ENCODE results near the gene AFMID. TPM values are rescaled to one million over a fixed set of nuclear protein-coding genes. Genes with fewer than 3 reads are reported as not detected.

The AFMID gene
- total RNA-seq, 1 experiment from 2014 or later, result 30.8 TPM

GRCh38 chr17:78249818-78250806 lies 63.0 kb downstream of the AFMID start:
- Mint-ChIP-seq H3K9me3 (ENCODE audit: low read depth, unreplicated experiment) (no peaks in the 10 kb centered on the region), H3K36me3 (ENCODE audit: insufficient read depth, unreplicated experiment) (peaks cover 18% of the 10 kb centered on the region), H3K27ac (ENCODE audit: unreplicated experiment) (no peak overlapping the region), H3K4me3 (ENCODE audit: low read depth, unreplicated experiment) (no peak overlapping the region), H3K4me1 (ENCODE audit: low read depth, unreplicated experiment) (peaks cover 15% of the 10 kb centered on the region), H3K27me3 (ENCODE audit: unreplicated experiment) (peaks cover 10% of the 10 kb centered on the region)
- intact Hi-C loops (cut with micrococcal nuclease; ENCODE audit: unreplicated experiment), result loop anchor here (2.0 kb wide), 3 partner anchors 137 to 173 kb away; no protein-coding TSS in a partner anchor
- TF ChIP-seq CTCF (IDR thresholded peaks at IDR 0.05; ENCODE audit: unreplicated experiment), result no peak
- no peak for DNase-seq
- CTCF ChIA-PET, result interaction anchor here (1.1 to 3.6 kb wide), 12 partner anchors 10 to 209 kb away, joined by 3 to 33 read pairs (median 5); partner anchors contain the start of genes AFMID, SOCS3 and TK1
- BruUV-seq (replicated peaks), result no TSS peak

- Mint-ChIP-seq H3K27me3 (ENCODE audit: unreplicated experiment) (peaks cover 10% of the 10 kb centered on the region), H3K4me1 (ENCODE audit: low read depth, unreplicated experiment) (peaks cover 15% of the 10 kb centered on the region), H3K4me3 (ENCODE audit: low read depth, unreplicated experiment) (no peak overlapping the region), H3K36me3 (ENCODE audit: insufficient read depth, unreplicated experiment) (peaks cover 18% of the 10 kb centered on the region), H3K9me3 (ENCODE audit: low read depth, unreplicated experiment) (no peaks in the 10 kb centered on the region), H3K27ac (ENCODE audit: unreplicated experiment) (no peak overlapping the region)
- intact Hi-C loops (cut with micrococcal nuclease; ENCODE audit: unreplicated experiment), result loop anchor here (2.0 kb wide), 3 partner anchors 138 to 172 kb away; no protein-coding TSS in a partner anchor
- CTCF ChIA-PET, result interaction anchor here (0.6 to 3.6 kb wide), 21 partner anchors 9 to 210 kb away, joined by 3 to 33 read pairs (median 4); partner anchors contain the start of genes AFMID, SOCS3 and TK1
- no TSS peak for BruUV-seq (replicated peaks)
- TF ChIP-seq CTCF (IDR thresholded peaks at IDR 0.05; ENCODE audit: unreplicated experiment), result peak; percentile 95
- peak; percentile 93 for DNase-seq
These were observed 64.0 kb downstream of the AFMID start for GRCh38 chr17:78250891-78251772.

GRCh38 chr17:78251773-78252103 lies 64.6 kb downstream of the AFMID start:
- no peak overlapping the region for H3K27ac Mint-ChIP-seq (ENCODE audit: unreplicated experiment)
- intact Hi-C loops (cut with micrococcal nuclease; ENCODE audit: unreplicated experiment), result loop anchor here (2.0 kb wide), 3 partner anchors 139 to 171 kb away; no protein-coding TSS in a partner anchor
- H3K36me3 Mint-ChIP-seq (ENCODE audit: insufficient read depth, unreplicated experiment), result peaks cover 18% of the 10 kb centered on the region
- H3K4me3 Mint-ChIP-seq (ENCODE audit: low read depth, unreplicated experiment), result no peak overlapping the region
- CTCF ChIA-PET, result interaction anchor here (0.6 to 3.6 kb wide), 18 partner anchors 17 to 211 kb away, joined by 3 to 33 read pairs (median 4); partner anchors contain the start of genes AFMID, SOCS3 and TK1
- DNase-seq, result no peak
- H3K4me1 Mint-ChIP-seq (ENCODE audit: low read depth, unreplicated experiment), result peaks cover 15% of the 10 kb centered on the region
- no peaks in the 10 kb centered on the region for H3K9me3 Mint-ChIP-seq (ENCODE audit: low read depth, unreplicated experiment)
- BruUV-seq (replicated peaks), result no TSS peak
- TF ChIP-seq CTCF (IDR thresholded peaks at IDR 0.05; ENCODE audit: unreplicated experiment), result no peak
- H3K27me3 Mint-ChIP-seq (ENCODE audit: unreplicated experiment), result peaks cover 10% of the 10 kb centered on the region

- no TSS peak for BruUV-seq (replicated peaks)
- DNase-seq, result no peak
- CTCF ChIA-PET, result interaction anchor here (1.0 to 3.6 kb wide), 6 partner anchors 17 to 172 kb away, joined by 3 to 33 read pairs (median 6); no protein-coding TSS in a partner anchor
- H3K4me1 Mint-ChIP-seq (ENCODE audit: low read depth, unreplicated experiment), result peaks cover 15% of the 10 kb centered on the region
- no peak overlapping the region for H3K27ac Mint-ChIP-seq (ENCODE audit: unreplicated experiment)
- H3K36me3 Mint-ChIP-seq (ENCODE audit: insufficient read depth, unreplicated experiment), result peaks cover 18% of the 10 kb centered on the region
- TF ChIP-seq CTCF (IDR thresholded peaks at IDR 0.05; ENCODE audit: unreplicated experiment), result no peak
- H3K9me3 Mint-ChIP-seq (ENCODE audit: low read depth, unreplicated experiment), result no peaks in the 10 kb centered on the region
- intact Hi-C loops (cut with micrococcal nuclease; ENCODE audit: unreplicated experiment), result no loop called here
- H3K4me3 Mint-ChIP-seq (ENCODE audit: low read depth, unreplicated experiment), result no peak overlapping the region
- H3K27me3 Mint-ChIP-seq (ENCODE audit: unreplicated experiment), result peaks cover 9% of the 10 kb centered on the region
These were observed 65.0 kb downstream of the AFMID start for GRCh38 chr17:78252111-78252634.

Data from Calu3 (cell line).